GM12875 (cell line): ENCODE measurements around the gene MEIS2.

Experiments
- H3K4me3 ChIP-seq: one replicate; pipeline ENCODE4 v1.5.1; 2011; ENCODE audit warnings: low read depth, low read length, control low read depth
- CTCF ChIP-seq: IDR thresholded peaks from 2 replicates; pipeline ENCODE4 v1.5.1; 2011; ENCODE audit warnings: low read depth, mild to moderate bottlenecking, control low read depth, inconsistent platforms, low read length, moderate library complexity, borderline replicate concordance; ENCODE audit not compliant: insufficient read depth

MEIS2 gene

GRCh38 chr15:36914466-36914865 is 185.9 kb downstream of the MEIS2 start:
- TF ChIP-seq CTCF, result no peak
- no peak overlapping the region for H3K4me3 ChIP-seq

GRCh38 chr15:36912311-36912712 is 188.0 kb downstream of the MEIS2 start:
- no peak for TF ChIP-seq CTCF

GRCh38 chr15:36911322-36911944 is 188.9 kb downstream of the MEIS2 start:
- H3K4me3 ChIP-seq, result no peak overlapping the region
- no peak for TF ChIP-seq CTCF

More at GRCh38 chr15:36912311-36912712, 188.0 kb downstream of the MEIS2 start:
- H3K4me3 ChIP-seq, result no peak overlapping the region

GRCh38 chr15:36908991-36909390 is 191.4 kb downstream of the MEIS2 start:
- H3K4me3 ChIP-seq, result no peak overlapping the region
- TF ChIP-seq CTCF, result no peak

GRCh38 chr15:36907295-36907694 is 193.1 kb downstream of the MEIS2 start:
- no peak for TF ChIP-seq CTCF

GRCh38 chr15:36905908-36906307 is 194.4 kb downstream of the MEIS2 start:
- H3K4me3 ChIP-seq, result no peak overlapping the region
- no peak for TF ChIP-seq CTCF

More at GRCh38 chr15:36907295-36907694, 193.1 kb downstream of the MEIS2 start:
- H3K4me3 ChIP-seq, result no peak overlapping the region

DNA sequence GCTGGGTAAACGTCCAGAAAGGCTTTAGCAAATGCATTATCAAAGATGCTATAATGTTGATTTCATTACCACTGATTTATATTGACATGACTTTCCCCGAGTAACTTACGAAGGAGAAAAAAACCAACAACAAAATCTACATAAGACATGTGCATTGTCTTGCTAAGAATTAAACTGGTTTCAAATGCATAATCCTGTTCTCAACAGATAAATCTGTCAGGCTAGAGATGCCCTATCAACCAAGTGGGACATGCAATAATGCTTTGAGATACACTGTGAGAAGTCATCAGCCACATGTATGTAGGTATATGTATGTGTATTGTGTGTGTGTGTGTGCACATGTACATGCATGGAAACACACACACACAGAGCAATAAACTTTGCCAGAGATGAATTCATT is 195.6 kb downstream of the MEIS2 start:
- no peak for TF ChIP-seq CTCF
- no peak overlapping the region for H3K4me3 ChIP-seq
